Fibroblast of lung (primary cell): ENCODE data around the gene ATXN7L1. TPM values are rescaled to one million over a fixed set of nuclear protein-coding genes. Genes with fewer than 3 reads are reported as not detected.

Experiments
- DNase-seq, 2 donors: peaks; one replicate each; pipeline versions ENCODE4 v3.0.0 to v3.0.0-alpha.2; 2010; ENCODE audit warnings: low read depth in 2 of 2
- H2AFZ ChIP-seq: 2 replicates; pipeline ENCODE4 v1.5.1; 2012; ENCODE audit warnings: low read length, control low read depth, inconsistent platforms
- H3K27ac ChIP-seq: 2 replicates; pipeline ENCODE4 v1.5.1; 2011; ENCODE audit warnings: low read length, control low read depth; ENCODE audit not compliant: insufficient read depth
- H3K27me3 ChIP-seq: 2 replicates; pipeline ENCODE4 v1.5.1; 2011; ENCODE audit warnings: mild to moderate bottlenecking, low read length; ENCODE audit not compliant: control insufficient read depth, insufficient read depth
- H3K36me3 ChIP-seq: 2 replicates; pipeline ENCODE4 v1.5.1; 2011; ENCODE audit warnings: low read length; ENCODE audit not compliant: control insufficient read depth, insufficient read depth
- H3K4me1 ChIP-seq: 2 replicates; pipeline ENCODE4 v1.5.1; 2011; ENCODE audit warnings: low read length; ENCODE audit not compliant: control insufficient read depth, insufficient read depth; ENCODE audit errors: extremely low read depth
- H3K4me2 ChIP-seq: 2 replicates; pipeline ENCODE4 v1.5.1; 2011; ENCODE audit warnings: low read length, control low read depth; ENCODE audit not compliant: insufficient read depth; ENCODE audit errors: extremely low read depth
- H3K4me3 ChIP-seq, 4 experiments: fragments of 200-600 bp in 1 of 4; sonication (generic) in 1 of 4; replicated peaks in 1 of 4; 2 replicates each; pipeline ENCODE4 v1.5.1; 2011 to 2016; ENCODE audit warnings: low read length in 4 of 4, low read depth in 3 of 4, mild to moderate bottlenecking in 3 of 4, control low read depth in 2 of 4, inconsistent platforms in 1 of 4, mixed read lengths in 1 of 4; ENCODE audit not compliant: insufficient read depth in 1 of 4; ENCODE audit errors: control extremely low read depth in 1 of 4
- H3K79me2 ChIP-seq: 2 replicates; pipeline ENCODE4 v1.5.1; 2012; ENCODE audit warnings: mild to moderate bottlenecking, low read length, inconsistent platforms; ENCODE audit not compliant: control insufficient read depth, insufficient read depth
- H3K9ac ChIP-seq: 2 replicates; pipeline ENCODE4 v1.5.1; 2011; ENCODE audit warnings: mild to moderate bottlenecking, low read length, control low read depth; ENCODE audit not compliant: insufficient read depth
- H3K9me3 ChIP-seq: 2 replicates; pipeline ENCODE4 v1.5.1; 2012; ENCODE audit warnings: low read depth, low read length; ENCODE audit not compliant: control insufficient read depth, insufficient read depth
- H4K20me1 ChIP-seq: 2 replicates; pipeline ENCODE4 v1.5.1; 2011; ENCODE audit warnings: low read length; ENCODE audit not compliant: control insufficient read depth, insufficient read depth; ENCODE audit errors: extremely low read depth
- EZH2 ChIP-seq: IDR thresholded peaks from 2 replicates; pipeline ENCODE4 v1.5.1; 2012; ENCODE audit warnings: low read length, control low read depth, mild to moderate bottlenecking; ENCODE audit errors: missing control alignments
- polyA plus RNA-seq, 2 donors: library from polyadenylated mRNA; depleted of rRNA in 1 of 2; stranded (reverse) in 1 of 2; unstranded in 1 of 2; fragments of >200 nt; gene quantifications; 2 replicates each; pipeline ENCODE4 v1.2.1, GENCODE V29; 2011 to 2012; ENCODE audit warnings: missing spikeins in 1 of 2
- total RNA-seq: library from RNA; depleted of rRNA; stranded (reverse); fragments of >200 nt; gene quantifications from 2 replicates; pipeline ENCODE4 v1.2.1, GENCODE V29; 2014
- TF ChIP-seq, protein P1 (sequence below), 2 donors: IDR thresholded peaks in 1 of 2; conservative IDR thresholded peaks in 1 of 2; 1 replicate in 1 of 2; 2 replicates in 1 of 2; pipeline ENCODE4 v1.5.1; 2011 to 2012; ENCODE audit warnings: low read length in 2 of 2, control low read depth in 1 of 2, inconsistent platforms in 1 of 2, low read depth in 1 of 2, mild to moderate bottlenecking in 1 of 2

Gene ATXN7L1
- total and polyA plus RNA-seq, 2 donors (not counting 1 experiment from before 2014, with no cell fraction given), result 5.1 to 9.4 TPM

DNA sequence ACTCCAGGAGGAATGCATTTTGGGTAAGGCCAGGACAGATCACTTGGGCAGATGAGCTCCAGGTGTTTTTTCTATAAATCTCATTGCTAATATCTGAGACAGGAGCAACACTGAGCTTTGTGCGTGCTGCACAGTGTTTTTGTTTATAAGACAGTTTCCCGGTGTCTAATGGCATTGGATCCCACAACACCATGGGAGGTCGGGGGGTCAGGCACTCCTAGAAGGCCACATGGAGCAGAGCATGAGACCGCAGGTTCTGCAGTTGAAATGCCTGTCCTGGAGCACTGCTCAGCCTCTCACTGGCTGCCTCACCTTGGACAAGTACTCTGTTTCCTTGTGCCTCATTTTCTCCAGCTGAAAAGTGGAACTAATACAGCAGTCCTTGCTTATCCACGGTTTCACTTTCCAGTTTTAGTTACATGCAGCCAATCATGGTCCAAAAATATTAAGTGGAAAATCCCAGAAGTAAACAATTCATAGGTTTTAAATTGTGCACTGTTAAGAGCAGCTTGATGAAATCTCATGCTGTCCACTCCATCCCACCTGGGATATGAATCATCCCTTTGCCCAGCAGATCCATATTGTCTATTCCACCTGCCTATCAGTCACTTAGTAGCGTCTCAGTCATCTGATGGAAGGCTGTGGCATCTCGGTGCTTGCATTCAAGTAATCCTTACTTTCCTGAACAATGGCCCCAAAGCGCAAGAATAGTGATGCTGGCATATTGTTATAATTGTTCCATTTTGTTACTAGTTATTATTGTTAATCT is 35.2 kb downstream of the ATXN7L1 start:
- Histone ChIP-seq H3K4me1 (peaks cover 18% of the 10 kb centered on the region), H3K27ac (no peak overlapping the region), H3K27me3 (no peaks in the 10 kb centered on the region), H3K4me3 (no peak overlapping the region), H2AFZ (no peak overlapping the region), H3K79me2 (no peaks in the 10 kb centered on the region), H3K4me2 (peak overlapping the region; percentile 0), H3K9ac (no peak overlapping the region), H3K9me3 (no peaks in the 10 kb centered on the region), H4K20me1 (no peaks in the 10 kb centered on the region), H3K36me3 (no peaks in the 10 kb centered on the region)
- DNase-seq, result no peak
- no peak for TF ChIP-seq EZH2
- TF ChIP-seq, protein P1, sequence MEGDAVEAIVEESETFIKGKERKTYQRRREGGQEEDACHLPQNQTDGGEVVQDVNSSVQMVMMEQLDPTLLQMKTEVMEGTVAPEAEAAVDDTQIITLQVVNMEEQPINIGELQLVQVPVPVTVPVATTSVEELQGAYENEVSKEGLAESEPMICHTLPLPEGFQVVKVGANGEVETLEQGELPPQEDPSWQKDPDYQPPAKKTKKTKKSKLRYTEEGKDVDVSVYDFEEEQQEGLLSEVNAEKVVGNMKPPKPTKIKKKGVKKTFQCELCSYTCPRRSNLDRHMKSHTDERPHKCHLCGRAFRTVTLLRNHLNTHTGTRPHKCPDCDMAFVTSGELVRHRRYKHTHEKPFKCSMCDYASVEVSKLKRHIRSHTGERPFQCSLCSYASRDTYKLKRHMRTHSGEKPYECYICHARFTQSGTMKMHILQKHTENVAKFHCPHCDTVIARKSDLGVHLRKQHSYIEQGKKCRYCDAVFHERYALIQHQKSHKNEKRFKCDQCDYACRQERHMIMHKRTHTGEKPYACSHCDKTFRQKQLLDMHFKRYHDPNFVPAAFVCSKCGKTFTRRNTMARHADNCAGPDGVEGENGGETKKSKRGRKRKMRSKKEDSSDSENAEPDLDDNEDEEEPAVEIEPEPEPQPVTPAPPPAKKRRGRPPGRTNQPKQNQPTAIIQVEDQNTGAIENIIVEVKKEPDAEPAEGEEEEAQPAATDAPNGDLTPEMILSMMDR (conservative IDR thresholded peaks at IDR 0.05 in 1 of 2, IDR thresholded peaks at IDR 0.05 in 1 of 2; ENCODE audit: low read depth in 1 of 2, low read length in 2 of 2), result no peak

DNA sequence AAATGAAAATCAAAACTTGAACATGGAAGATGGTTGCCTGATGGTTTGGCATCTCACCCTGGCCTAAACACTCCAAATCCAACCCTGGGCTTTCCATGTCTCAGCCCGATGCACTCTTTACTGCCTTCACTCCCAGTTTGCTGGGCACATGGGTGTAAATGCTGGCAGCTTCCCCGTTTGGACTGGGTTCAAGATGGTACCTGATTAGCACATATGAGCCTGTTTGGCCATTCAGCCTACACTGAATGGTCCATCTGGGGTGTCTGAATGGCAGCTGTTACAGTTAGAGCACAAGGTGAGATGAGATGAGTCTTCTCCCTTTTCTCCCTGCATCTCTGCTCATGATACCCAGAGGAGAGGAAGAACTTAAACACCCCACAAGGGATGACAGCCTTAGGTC is 37.1 kb downstream of the ATXN7L1 start:
- H3K27me3 ChIP-seq, result no peaks in the 10 kb centered on the region
- H3K36me3 ChIP-seq, result no peaks in the 10 kb centered on the region
- TF ChIP-seq EZH2, result no peak
- TF ChIP-seq, protein P1 (conservative IDR thresholded peaks at IDR 0.05 in 1 of 2, IDR thresholded peaks at IDR 0.05 in 1 of 2; ENCODE audit: low read depth in 1 of 2, low read length in 2 of 2), result no peak
- H3K9ac ChIP-seq, result no peak overlapping the region
- no peaks in the 10 kb centered on the region for H4K20me1 ChIP-seq
- no peak overlapping the region for H3K27ac ChIP-seq
- H3K79me2 ChIP-seq, result no peaks in the 10 kb centered on the region
- H3K4me3 ChIP-seq, result no peak overlapping the region
- H2AFZ ChIP-seq, result no peak overlapping the region
- peak overlapping the region; percentile 45 for H3K4me2 ChIP-seq
- H3K4me1 ChIP-seq, result peaks cover 18% of the 10 kb centered on the region
- no peak for DNase-seq
- no peaks in the 10 kb centered on the region for H3K9me3 ChIP-seq

DNA sequence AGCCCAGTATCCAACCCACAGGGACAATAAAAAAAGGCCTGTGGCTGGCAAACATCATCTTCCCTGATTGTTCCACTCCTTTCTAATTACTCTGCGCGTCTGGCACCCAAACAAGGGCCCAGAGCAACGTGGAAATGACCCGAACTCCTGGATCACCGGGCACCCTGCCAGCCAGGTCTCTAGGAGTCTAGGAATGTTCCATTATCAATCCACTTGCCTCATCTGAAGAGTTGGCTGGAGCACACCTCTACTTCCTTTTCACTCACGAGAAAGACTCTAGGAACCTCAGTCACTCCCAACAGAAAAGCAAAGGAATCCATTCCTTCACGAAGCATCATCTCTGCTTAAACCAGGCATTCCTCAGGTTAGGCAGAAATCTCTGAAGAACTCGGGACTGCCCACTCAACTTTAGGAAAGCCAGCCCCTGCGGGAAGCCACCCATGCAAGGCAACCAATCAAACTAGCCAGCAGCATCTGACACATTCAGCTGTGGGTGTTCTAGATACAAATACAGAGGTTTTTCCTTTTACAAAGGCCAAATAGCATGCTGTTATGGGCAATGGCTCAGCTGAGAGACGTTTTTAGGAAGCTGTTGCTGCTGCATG is 37.7 kb downstream of the ATXN7L1 start:
- Histone ChIP-seq H3K27me3 (no peaks in the 10 kb centered on the region), H4K20me1 (no peaks in the 10 kb centered on the region), H3K9ac (no peak overlapping the region), H3K4me1 (peaks cover 18% of the 10 kb centered on the region), H3K27ac (peak overlapping the region; percentile 37), H3K4me3 (no peak overlapping the region), H3K9me3 (no peaks in the 10 kb centered on the region), H2AFZ (no peak overlapping the region), H3K4me2 (peak overlapping the region; percentile 48), H3K36me3 (no peaks in the 10 kb centered on the region), H3K79me2 (no peaks in the 10 kb centered on the region)
- TF ChIP-seq EZH2, result no peak
- TF ChIP-seq, protein P1 (conservative IDR thresholded peaks at IDR 0.05 in 1 of 2, IDR thresholded peaks at IDR 0.05 in 1 of 2; ENCODE audit: low read depth in 1 of 2, low read length in 2 of 2), result no peak
- DNase-seq, result peak in 1 of 2 donors; percentile 85
